Vagina (tissue), 2 donors: Measurements from ENCODE around the gene THAP2. TPM values are rescaled to one million over a fixed set of nuclear protein-coding genes. Genes with fewer than 3 reads are reported as not detected.
"Not testable (repeated sequence)": the region's sequence is repeated elsewhere in the genome, so short reads cannot be mapped to it uniquely, and the experiment has no call there.

Experiments
- DNase-seq, 2 donors: peaks; one replicate each; pipeline ENCODE4 v3.0.0-alpha.2; 2017; ENCODE audit errors: extremely low spot score in 2 of 2
- H3K27ac ChIP-seq: fragments of 200-600 bp; sonication (generic); one replicate; pipeline ENCODE4 v1.5.1; 2019
- H3K27me3 ChIP-seq: fragments of 200-600 bp; sonication (generic); one replicate; pipeline ENCODE4 v1.5.1; 2019
- H3K36me3 ChIP-seq, 2 donors: fragments of 200-600 bp; sonication (generic); one replicate each; pipeline ENCODE4 v1.5.1; 2017 to 2019
- H3K4me1 ChIP-seq: fragments of 200-600 bp; sonication (generic); one replicate; pipeline ENCODE4 v1.5.1; 2019
- H3K4me3 ChIP-seq, 2 donors: fragments of 200-600 bp; sonication (generic); 1 replicate in 1 of 2; 2 replicates in 1 of 2; pipeline ENCODE4 v1.5.1; 2016 to 2019
- H3K9me3 ChIP-seq: fragments of 200-600 bp; sonication (generic); one replicate; pipeline ENCODE4 v1.5.1; 2019
- POLR2A ChIP-seq, 2 donors: fragments of 450-650 bp; IDR thresholded peaks; one replicate each; pipeline ENCODE4 v1.6.1; 2017; ENCODE audit warnings: antibody characterized with exemption in 2 of 2, mild to moderate bottlenecking in 2 of 2, moderate library complexity in 2 of 2
- POLR2AphosphoS5 ChIP-seq, 2 donors: sonication (generic); formaldehyde crosslinking; IDR thresholded peaks; one replicate each; pipeline ENCODE4 v1.9.0; 2017; ENCODE audit warnings: antibody characterized with exemption in 2 of 2, mild to moderate bottlenecking in 2 of 2, low read depth in 1 of 2; ENCODE audit not compliant: insufficient read depth in 1 of 2
- intact Hi-C: fragments of 100-400 bp; cut with DNase I; formaldehyde crosslinking; loops from one replicate; pipeline ENCODE4 v1.15.1; 2023
- total RNA-seq: library from RNA; depleted of rRNA; stranded (reverse); fragments of >200 nt; gene quantifications from one replicate; pipeline ENCODE4 v1.2.3, GENCODE V29; 2016
- TF ChIP-seq, protein P1 (sequence below), 3 experiments: fragments of 450-650 bp in 2 of 3; fragments of 200-600 bp in 1 of 3; sonication (generic) in 1 of 3; IDR thresholded peaks; one replicate each; pipeline ENCODE4 v1.5.1; 2017 to 2019; ENCODE audit warnings: antibody characterized with exemption in 3 of 3, mild to moderate bottlenecking in 2 of 3, moderate library complexity in 2 of 3

THAP2 gene
- total RNA-seq, 1 donor from 2014 or later: 4.7 TPM

- intact Hi-C loops: no loop called here
- H3K27me3 ChIP-seq: no peaks in the 10 kb centered on the region
- H3K4me1 ChIP-seq: peaks cover 40% of the 10 kb centered on the region
- H3K36me3 ChIP-seq: peaks cover 0 to 1% of the 10 kb centered on the region in 2 donors
- no peak overlapping the region for H3K4me3 ChIP-seq
- no peak overlapping the region for H3K27ac ChIP-seq
- TF ChIP-seq POLR2AphosphoS5 (IDR thresholded peaks at IDR 0.05; ENCODE audit: insufficient read depth in 1 of 2, low read depth in 1 of 2): no peak
- no peak for TF ChIP-seq POLR2A (IDR thresholded peaks at IDR 0.05)
- TF ChIP-seq, protein P1, sequence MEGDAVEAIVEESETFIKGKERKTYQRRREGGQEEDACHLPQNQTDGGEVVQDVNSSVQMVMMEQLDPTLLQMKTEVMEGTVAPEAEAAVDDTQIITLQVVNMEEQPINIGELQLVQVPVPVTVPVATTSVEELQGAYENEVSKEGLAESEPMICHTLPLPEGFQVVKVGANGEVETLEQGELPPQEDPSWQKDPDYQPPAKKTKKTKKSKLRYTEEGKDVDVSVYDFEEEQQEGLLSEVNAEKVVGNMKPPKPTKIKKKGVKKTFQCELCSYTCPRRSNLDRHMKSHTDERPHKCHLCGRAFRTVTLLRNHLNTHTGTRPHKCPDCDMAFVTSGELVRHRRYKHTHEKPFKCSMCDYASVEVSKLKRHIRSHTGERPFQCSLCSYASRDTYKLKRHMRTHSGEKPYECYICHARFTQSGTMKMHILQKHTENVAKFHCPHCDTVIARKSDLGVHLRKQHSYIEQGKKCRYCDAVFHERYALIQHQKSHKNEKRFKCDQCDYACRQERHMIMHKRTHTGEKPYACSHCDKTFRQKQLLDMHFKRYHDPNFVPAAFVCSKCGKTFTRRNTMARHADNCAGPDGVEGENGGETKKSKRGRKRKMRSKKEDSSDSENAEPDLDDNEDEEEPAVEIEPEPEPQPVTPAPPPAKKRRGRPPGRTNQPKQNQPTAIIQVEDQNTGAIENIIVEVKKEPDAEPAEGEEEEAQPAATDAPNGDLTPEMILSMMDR (IDR thresholded peaks at IDR 0.05): no peak
- no peaks in the 10 kb centered on the region for H3K9me3 ChIP-seq
- no peak for DNase-seq
Measured at GRCh38 chr12:71691504-71692129, 27.5 kb downstream of the THAP2 start.

GRCh38 chr12:71693126-71693525 lies 29.0 kb downstream of the THAP2 start:
- intact Hi-C loops: no loop called here
- no peak for DNase-seq

GRCh38 chr12:71693651-71694050 lies 29.6 kb downstream of the THAP2 start:
- Histone ChIP-seq H3K36me3 (peaks cover 0 to 21% of the 10 kb centered on the region in 2 donors), H3K4me1 (peaks cover 21% of the 10 kb centered on the region)
- H3K9me3 ChIP-seq, H3K4me3 ChIP-seq, H3K27me3 ChIP-seq, DNase-seq, intact Hi-C loops, H3K27ac ChIP-seq: not testable (repeated sequence)

More at GRCh38 chr12:71693126-71693525, 29.0 kb downstream of the THAP2 start:
- Histone ChIP-seq H3K9me3 (no peaks in the 10 kb centered on the region), H3K27ac (no peak overlapping the region), H3K4me3 (no peak overlapping the region), H3K27me3 (no peaks in the 10 kb centered on the region), H3K36me3 (peaks cover 0 to 16% of the 10 kb centered on the region in 2 donors), H3K4me1 (peaks cover 26% of the 10 kb centered on the region)
- TF ChIP-seq POLR2A (IDR thresholded peaks at IDR 0.05) (no peak), POLR2AphosphoS5 (IDR thresholded peaks at IDR 0.05; ENCODE audit: insufficient read depth in 1 of 2, low read depth in 1 of 2) (no peak)
- TF ChIP-seq, protein P1 (IDR thresholded peaks at IDR 0.05): no peak

DNA sequence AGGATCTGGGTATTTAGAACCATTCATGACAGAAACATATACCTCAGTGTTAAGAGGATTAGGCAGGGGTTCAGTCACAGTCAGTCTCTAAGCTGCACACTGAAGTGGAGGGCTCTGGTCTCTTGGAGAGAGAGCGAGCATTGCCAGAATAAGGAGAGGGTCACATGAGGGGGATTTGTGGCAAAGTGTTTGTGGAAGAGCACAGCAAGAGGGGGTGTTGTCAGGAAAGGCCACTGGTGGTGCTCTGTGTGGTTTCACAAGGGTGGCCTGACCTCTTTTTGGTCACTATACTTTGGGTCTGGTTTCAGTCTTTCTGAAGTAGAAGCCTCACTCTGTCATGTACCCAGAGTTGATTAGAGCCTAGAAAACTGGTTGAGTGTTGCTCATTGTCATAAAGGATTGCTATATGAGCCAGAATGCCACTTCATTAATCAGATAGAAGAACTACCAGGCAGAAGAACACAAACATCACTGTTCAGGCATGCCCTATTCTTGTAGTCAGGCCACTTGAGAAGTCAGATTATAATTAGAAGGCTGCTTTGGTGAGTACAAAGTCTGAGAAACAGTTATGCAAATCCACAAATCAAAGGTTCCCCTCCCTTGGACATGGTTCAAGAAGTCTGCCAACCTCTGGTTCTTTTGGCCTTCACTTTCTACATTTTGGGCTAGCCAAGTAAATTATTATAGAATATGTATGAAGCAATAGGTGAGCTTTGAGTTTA lies 30.2 kb downstream of the THAP2 start:
- peak overlapping the region; percentile 14 for H3K27ac ChIP-seq
- TF ChIP-seq POLR2A (IDR thresholded peaks at IDR 0.05) (no peak), POLR2AphosphoS5 (IDR thresholded peaks at IDR 0.05; ENCODE audit: insufficient read depth in 1 of 2, low read depth in 1 of 2) (peak in 1 of 2 donors; percentile 51)
- H3K9me3 ChIP-seq: no peaks in the 10 kb centered on the region
- H3K4me1 ChIP-seq: peaks cover 21% of the 10 kb centered on the region
- no peak for DNase-seq
- H3K27me3 ChIP-seq: no peaks in the 10 kb centered on the region
- peaks cover 0 to 27% of the 10 kb centered on the region in 2 donors for H3K36me3 ChIP-seq
- H3K4me3 ChIP-seq: no peak overlapping the region
- intact Hi-C loops: no loop called here

DNA sequence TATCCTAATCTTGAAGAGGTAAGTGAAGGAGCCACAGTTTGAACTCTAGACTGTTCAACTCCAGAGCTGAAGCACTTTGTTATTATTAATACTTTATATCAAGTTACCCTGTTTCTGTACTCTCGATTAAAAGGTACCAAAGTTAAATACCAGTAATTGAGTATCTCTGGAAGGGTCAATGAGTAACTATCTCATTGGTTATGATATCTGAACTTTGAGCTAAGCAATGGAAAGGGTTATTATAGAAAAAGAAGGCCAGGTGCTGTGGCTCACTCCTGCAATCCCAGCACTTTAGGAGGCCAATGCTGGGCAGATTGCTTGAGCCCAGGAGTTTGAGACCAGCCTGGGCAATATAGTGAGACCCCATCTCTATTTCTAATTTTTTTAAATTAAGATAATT lies 31.7 kb downstream of the THAP2 start:
- no peak for DNase-seq
- intact Hi-C loops: no loop called here
- H3K27me3 ChIP-seq: no peaks in the 10 kb centered on the region
- H3K27ac ChIP-seq: no peak overlapping the region
- H3K9me3 ChIP-seq: no peaks in the 10 kb centered on the region
- peaks cover 0 to 43% of the 10 kb centered on the region in 2 donors for H3K36me3 ChIP-seq
- H3K4me1 ChIP-seq: peaks cover 14% of the 10 kb centered on the region
- TF ChIP-seq POLR2AphosphoS5 (IDR thresholded peaks at IDR 0.05; ENCODE audit: insufficient read depth in 1 of 2, low read depth in 1 of 2) (no peak), POLR2A (IDR thresholded peaks at IDR 0.05) (no peak)
- TF ChIP-seq, protein P1 (IDR thresholded peaks at IDR 0.05): no peak
- H3K4me3 ChIP-seq: no peak overlapping the region

DNA sequence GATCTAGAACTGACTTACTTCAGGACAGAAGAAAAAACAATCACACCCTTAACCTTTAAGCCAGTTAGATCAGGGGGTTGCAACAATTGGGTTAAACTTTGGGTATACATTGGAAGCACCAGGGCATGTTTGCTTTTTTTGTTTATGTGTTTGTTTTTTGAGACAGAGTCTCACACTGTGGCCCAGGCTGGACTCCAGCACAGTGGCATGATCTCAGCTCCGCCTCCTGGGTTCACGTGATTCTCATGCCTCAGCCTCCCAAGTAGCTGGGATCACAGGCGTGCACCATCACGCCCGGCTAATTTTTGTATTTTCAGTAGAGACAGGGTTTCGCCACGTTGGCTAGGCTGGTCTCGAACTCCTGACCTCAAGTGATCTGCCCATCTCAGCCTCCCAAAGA lies 38.1 kb downstream of the THAP2 start:
- H3K9me3 ChIP-seq, H3K4me3 ChIP-seq, H3K27me3 ChIP-seq, H3K27ac ChIP-seq, intact Hi-C loops, H3K4me1 ChIP-seq, DNase-seq: not testable (repeated sequence)
- H3K36me3 ChIP-seq: peaks cover 0 to 45% of the 10 kb centered on the region in 2 donors
